AG09319 (cell line): ENCODE data around the gene SRP54.
"Not testable (repeated sequence)": the region's sequence is repeated elsewhere in the genome, so short reads cannot be mapped to it uniquely, and the experiment has no call there.

Experiments
- DNase-seq: peaks from one replicate; pipeline ENCODE4 v3.0.0-alpha.2; 2010; ENCODE audit warnings: low read depth; ENCODE audit errors: extremely low read depth
- CTCF ChIP-seq: IDR thresholded peaks from 2 replicates; pipeline ENCODE4 v1.5.1; 2011; ENCODE audit warnings: low read depth, mild to moderate bottlenecking, inconsistent platforms, low read length, moderate library complexity

The SRP54 gene

GRCh38 chr14:35001621-35002020, 18.8 kb downstream of the SRP54 start:
- TF ChIP-seq CTCF: no peak
- no peak for DNase-seq

GRCh38 chr14:35004839-35005238, 22.0 kb downstream of the SRP54 start:
- no peak for DNase-seq
- no peak for TF ChIP-seq CTCF

- no peak for TF ChIP-seq CTCF
- DNase-seq: no peak
Observed at GRCh38 chr14:35016568-35016967, 33.8 kb downstream of the SRP54 start.

GRCh38 chr14:35020713-35021112, 37.9 kb downstream of the SRP54 start:
- no peak for DNase-seq
- no peak for TF ChIP-seq CTCF

GRCh38 chr14:35028435-35028834, 45.6 kb downstream of the SRP54 start:
- TF ChIP-seq CTCF: no peak
- no peak for DNase-seq

- DNase-seq: no peak
- no peak for TF ChIP-seq CTCF
Observed at GRCh38 chr14:35032562-35032961, 49.8 kb downstream of the SRP54 start.

GRCh38 chr14:35034440-35034833, 51.6 kb downstream of the SRP54 start:
- TF ChIP-seq CTCF: no peak

GRCh38 chr14:35034944-35035554, 52.3 kb downstream of the SRP54 start:
- DNase-seq: not testable (repeated sequence)

More at GRCh38 chr14:35034440-35034833, 51.6 kb downstream of the SRP54 start:
- DNase-seq: no peak

GRCh38 chr14:35038312-35038711, 55.5 kb downstream of the SRP54 start:
- not testable (repeated sequence) for DNase-seq
